Upper lobe of right lung (tissue), 1 donor: Measurements from ENCODE around the gene RERE. TPM values are rescaled to one million over a fixed set of nuclear protein-coding genes. Genes with fewer than 3 reads are reported as not detected.
"Not testable (repeated sequence)": the region's sequence is repeated elsewhere in the genome, so short reads cannot be mapped to it uniquely, and the experiment has no call there.

Experiments used
- ATAC-seq: fragments of 200-7000 bp; cut with Tn5 transposase; one replicate; pipeline ENCODE4 v1.9.1; 2020; ENCODE audit warnings: mild to moderate bottlenecking, moderate library complexity
- DNase-seq: peaks from one replicate; pipeline ENCODE4 v3.0.0-alpha.2; 2020
- H3K27ac ChIP-seq: fragments of 200-600 bp; one replicate; pipeline ENCODE4 v1.8.0; 2022
- H3K27me3 ChIP-seq: fragments of 200-600 bp; one replicate; pipeline ENCODE4 v1.8.0; 2022; ENCODE audit warnings: mild to moderate bottlenecking
- H3K36me3 ChIP-seq: fragments of 200-600 bp; one replicate; pipeline ENCODE4 v1.8.0; 2022
- H3K4me1 ChIP-seq: fragments of 200-600 bp; one replicate; pipeline ENCODE4 v1.8.0; 2022
- H3K4me3 ChIP-seq: fragments of 200-600 bp; one replicate; pipeline ENCODE4 v1.8.0; 2022; ENCODE audit warnings: mild to moderate bottlenecking
- H3K9me3 ChIP-seq: fragments of 200-600 bp; one replicate; pipeline ENCODE4 v1.8.0; 2022
- intact Hi-C: fragments of 100-400 bp; cut with DNase I; formaldehyde crosslinking; loops from one replicate; pipeline ENCODE4 v1.11.0; 2022
- total RNA-seq: library from RNA; stranded (reverse); fragmentation: NEBNext Ultra II Directional; extraction: Animal tissue kit (Norgen Biotek cat#: 25700); gene quantifications from one replicate; pipeline ENCODE4 v1.2.1, GENCODE V29; 2021
- TF ChIP-seq, protein P1 (sequence below): fragments of 200-600 bp; IDR thresholded peaks from one replicate; pipeline ENCODE4 v1.8.0; 2022; ENCODE audit warnings: antibody characterized with exemption
- donor health status: DM: no; HTN: yes; CAD: no; lungs with severe emphysema.

Gene RERE
- total RNA-seq, 1 donor from 2014 or later = 99.6 TPM

DNA sequence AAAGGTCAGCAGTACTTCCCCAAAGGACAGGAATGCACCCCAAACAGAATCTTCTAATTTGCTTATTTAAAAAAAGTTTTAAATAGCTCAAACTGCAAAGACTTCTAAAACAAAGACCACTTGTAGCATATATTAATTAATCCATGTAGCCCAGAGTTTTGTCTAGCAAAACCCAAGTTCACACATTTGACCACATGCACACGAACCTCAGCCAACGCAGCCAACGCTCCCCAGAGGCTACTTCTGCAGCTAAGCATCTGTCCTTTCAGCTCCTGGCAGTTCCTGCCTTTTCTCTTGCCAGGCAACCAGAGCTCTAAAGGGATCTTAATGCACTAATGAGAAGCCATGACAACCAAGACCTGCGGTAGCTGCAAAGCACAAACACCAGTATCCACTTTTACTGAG is 89.6 kb downstream of the RERE start:
- Histone ChIP-seq H3K27ac (no peak overlapping the region), H3K4me1 (no peaks in the 10 kb centered on the region), H3K27me3 (no peaks in the 10 kb centered on the region), H3K36me3 (no peaks in the 10 kb centered on the region), H3K9me3 (peaks cover 8% of the 10 kb centered on the region), H3K4me3 (no peak overlapping the region)
- no peak for ATAC-seq
- intact Hi-C loops = loop anchor here (2.0 kb wide), 1 partner anchor 167 kb away; no protein-coding TSS in a partner anchor
- TF ChIP-seq, protein P1, sequence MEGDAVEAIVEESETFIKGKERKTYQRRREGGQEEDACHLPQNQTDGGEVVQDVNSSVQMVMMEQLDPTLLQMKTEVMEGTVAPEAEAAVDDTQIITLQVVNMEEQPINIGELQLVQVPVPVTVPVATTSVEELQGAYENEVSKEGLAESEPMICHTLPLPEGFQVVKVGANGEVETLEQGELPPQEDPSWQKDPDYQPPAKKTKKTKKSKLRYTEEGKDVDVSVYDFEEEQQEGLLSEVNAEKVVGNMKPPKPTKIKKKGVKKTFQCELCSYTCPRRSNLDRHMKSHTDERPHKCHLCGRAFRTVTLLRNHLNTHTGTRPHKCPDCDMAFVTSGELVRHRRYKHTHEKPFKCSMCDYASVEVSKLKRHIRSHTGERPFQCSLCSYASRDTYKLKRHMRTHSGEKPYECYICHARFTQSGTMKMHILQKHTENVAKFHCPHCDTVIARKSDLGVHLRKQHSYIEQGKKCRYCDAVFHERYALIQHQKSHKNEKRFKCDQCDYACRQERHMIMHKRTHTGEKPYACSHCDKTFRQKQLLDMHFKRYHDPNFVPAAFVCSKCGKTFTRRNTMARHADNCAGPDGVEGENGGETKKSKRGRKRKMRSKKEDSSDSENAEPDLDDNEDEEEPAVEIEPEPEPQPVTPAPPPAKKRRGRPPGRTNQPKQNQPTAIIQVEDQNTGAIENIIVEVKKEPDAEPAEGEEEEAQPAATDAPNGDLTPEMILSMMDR = no peak
- DNase-seq = no peak

DNA sequence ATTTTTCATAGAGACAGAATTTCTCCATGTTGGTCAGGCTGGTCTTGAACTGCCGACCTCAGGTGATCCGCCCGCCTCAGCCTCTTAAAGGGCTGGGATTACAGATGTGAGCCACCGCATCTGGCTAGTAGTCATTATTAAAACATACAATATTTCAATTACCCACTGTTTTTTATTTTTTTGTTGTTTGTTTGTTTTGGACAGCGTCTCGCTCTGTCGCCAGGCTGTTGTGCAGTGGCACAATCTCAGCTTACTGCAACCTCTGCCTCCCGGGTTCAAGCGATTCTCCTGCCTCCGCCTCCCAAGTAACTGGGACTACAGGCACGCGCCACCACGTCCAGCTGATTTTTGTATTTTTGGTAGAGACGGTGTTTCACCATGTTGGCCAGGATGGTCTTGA is 90.1 kb downstream of the RERE start:
- H3K4me1 ChIP-seq = not testable (repeated sequence)
- intact Hi-C loops = loop anchor here (2.0 kb wide), 1 partner anchor 167 kb away; no protein-coding TSS in a partner anchor

DNA sequence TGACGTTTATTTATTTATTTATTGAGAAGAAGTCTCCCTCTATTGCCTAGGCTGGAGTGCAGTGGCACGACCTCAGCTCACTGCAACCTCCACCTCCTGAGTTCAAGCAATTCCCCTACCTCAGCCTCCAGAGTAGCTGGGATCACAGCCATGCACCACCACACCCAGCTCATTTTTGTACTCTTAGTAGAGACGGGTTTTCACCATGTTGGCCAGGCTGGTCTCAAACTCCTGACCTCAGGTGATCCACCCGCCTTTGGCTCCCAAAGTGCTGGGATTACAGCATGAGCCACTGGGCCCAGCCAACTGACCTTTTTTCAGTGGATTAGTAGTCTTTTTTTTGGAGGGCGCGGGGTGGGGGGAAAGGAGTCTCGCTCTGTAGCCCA is 90.6 kb downstream of the RERE start:
- not testable (repeated sequence) for H3K9me3 ChIP-seq, H3K4me1 ChIP-seq, H3K36me3 ChIP-seq, ATAC-seq, DNase-seq, H3K4me3 ChIP-seq, H3K27ac ChIP-seq, H3K27me3 ChIP-seq
- intact Hi-C loops = loop anchor here (2.0 kb wide), 1 partner anchor 166 kb away; no protein-coding TSS in a partner anchor

More for the DNA sequence above, 90.1 kb downstream of the RERE start:
- H3K36me3 ChIP-seq, H3K27ac ChIP-seq, H3K4me3 ChIP-seq, H3K9me3 ChIP-seq, H3K27me3 ChIP-seq, DNase-seq, ATAC-seq: not testable (repeated sequence)

DNA sequence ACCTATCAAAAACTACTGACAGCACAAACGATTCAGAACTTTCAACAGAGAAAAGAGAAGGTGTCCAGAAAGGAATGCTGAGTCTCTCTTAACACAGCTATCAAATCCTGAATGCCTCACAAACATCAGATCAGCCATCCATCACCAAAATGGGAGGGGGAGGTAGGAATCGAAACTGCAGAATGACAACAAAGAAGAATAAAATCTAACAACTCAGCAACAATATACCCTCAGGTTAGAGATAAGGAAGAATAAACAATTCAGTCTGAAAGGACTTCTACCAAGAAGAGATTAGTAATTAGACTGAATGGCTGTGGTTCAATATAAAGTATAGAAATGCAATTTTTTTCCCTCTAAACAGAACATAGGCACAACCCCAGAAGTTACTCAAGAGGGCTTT is 94.4 kb downstream of the RERE start:
- no peak for ATAC-seq
- H3K4me1 ChIP-seq = peaks cover 5% of the 10 kb centered on the region
- TF ChIP-seq, protein P1 = no peak
- H3K36me3 ChIP-seq = no peaks in the 10 kb centered on the region
- H3K27ac ChIP-seq = no peak overlapping the region
- no peak overlapping the region for H3K4me3 ChIP-seq
- H3K27me3 ChIP-seq = no peaks in the 10 kb centered on the region
- no peaks in the 10 kb centered on the region for H3K9me3 ChIP-seq
- intact Hi-C loops = no loop called here
- DNase-seq = no peak

DNA sequence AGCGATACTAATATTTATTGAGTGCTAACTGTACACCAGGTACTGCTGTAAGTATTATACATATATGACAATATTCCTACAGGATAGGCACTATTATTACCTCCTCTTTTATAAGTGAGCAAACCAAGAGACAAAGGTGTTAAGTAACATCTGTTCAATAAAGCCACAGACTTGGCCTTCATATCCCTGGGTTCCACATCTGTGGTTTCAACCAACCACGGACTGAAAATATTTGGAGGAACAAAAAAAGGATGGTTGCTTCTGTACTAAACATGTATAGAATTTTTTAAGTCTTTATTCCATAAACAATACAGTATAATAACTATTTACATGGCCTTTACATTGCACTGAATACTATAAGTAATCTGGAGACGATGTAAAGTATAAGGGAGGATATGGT is 95.1 kb downstream of the RERE start:
- no peaks in the 10 kb centered on the region for H3K27me3 ChIP-seq
- peaks cover 5% of the 10 kb centered on the region for H3K4me1 ChIP-seq
- no peak for DNase-seq
- H3K36me3 ChIP-seq = no peaks in the 10 kb centered on the region
- no peak for ATAC-seq
- TF ChIP-seq, protein P1 = no peak
- no peak overlapping the region for H3K4me3 ChIP-seq
- intact Hi-C loops = no loop called here
- H3K9me3 ChIP-seq = no peaks in the 10 kb centered on the region
- H3K27ac ChIP-seq = no peak overlapping the region

DNA sequence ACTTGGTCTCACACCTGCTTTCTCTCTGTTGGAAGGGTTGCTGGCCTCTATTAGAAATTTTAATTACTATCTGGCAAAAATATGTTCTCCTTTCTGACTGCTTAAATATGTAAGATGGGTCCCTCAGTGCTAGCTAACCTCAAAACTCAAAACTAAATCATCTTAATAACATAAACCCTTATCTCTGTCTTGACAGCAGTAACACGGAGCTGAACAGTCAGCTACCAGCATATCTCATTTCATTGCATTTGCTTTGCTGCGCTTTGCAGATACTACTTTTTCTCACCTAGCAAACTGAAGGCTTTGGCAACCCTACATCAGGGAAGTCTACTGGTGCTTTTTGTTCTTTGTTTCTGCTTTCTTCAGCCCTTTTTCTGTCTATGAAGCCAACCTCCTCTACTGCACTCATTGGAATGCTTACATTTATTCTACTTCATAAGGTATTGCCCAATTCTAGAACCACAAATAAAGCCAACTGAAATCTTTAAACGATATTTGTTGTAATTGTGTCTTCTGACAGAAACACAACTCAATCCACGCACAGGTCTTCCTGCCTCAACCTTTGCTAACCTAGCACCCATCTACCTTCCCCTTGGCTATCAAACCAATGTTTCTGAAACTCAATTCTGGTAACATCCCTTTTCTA is 95.6 kb downstream of the RERE start:
- Histone ChIP-seq H3K27ac (no peak overlapping the region), H3K4me3 (no peak overlapping the region), H3K4me1 (peaks cover 5% of the 10 kb centered on the region), H3K36me3 (no peaks in the 10 kb centered on the region), H3K9me3 (no peaks in the 10 kb centered on the region), H3K27me3 (no peaks in the 10 kb centered on the region)
- intact Hi-C loops = no loop called here
- DNase-seq (no peak), ATAC-seq (no peak)
- TF ChIP-seq, protein P1 = no peak

DNA sequence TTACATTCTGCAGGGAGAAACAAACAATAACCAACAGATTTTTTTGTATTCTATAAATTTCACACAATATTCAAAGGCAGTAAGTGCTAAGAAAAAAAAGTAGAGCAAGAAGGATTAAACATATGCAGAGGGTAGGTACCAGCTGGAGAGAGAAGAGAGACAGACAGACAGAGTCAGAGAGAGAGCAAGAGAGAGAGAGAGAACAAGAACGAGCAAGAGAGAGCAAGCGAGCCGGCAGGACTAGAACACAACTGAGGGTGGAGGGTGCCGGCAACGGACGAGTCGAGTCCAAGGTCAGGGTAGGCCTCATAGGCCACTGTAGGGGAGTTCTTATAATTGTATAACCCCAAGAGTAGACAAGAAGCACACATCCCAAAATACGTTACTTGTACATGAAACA is 97.1 kb downstream of the RERE start:
- intact Hi-C loops = no loop called here
- Histone ChIP-seq H3K4me1 (peaks cover 14% of the 10 kb centered on the region), H3K9me3 (no peaks in the 10 kb centered on the region), H3K36me3 (no peaks in the 10 kb centered on the region), H3K27me3 (no peaks in the 10 kb centered on the region), H3K27ac (no peak overlapping the region), H3K4me3 (no peak overlapping the region)
- ATAC-seq (no peak), DNase-seq (no peak)
- TF ChIP-seq, protein P1 = no peak
